ENCODE measurements around the gene ZNF236.

ZNF236 gene

DNA sequence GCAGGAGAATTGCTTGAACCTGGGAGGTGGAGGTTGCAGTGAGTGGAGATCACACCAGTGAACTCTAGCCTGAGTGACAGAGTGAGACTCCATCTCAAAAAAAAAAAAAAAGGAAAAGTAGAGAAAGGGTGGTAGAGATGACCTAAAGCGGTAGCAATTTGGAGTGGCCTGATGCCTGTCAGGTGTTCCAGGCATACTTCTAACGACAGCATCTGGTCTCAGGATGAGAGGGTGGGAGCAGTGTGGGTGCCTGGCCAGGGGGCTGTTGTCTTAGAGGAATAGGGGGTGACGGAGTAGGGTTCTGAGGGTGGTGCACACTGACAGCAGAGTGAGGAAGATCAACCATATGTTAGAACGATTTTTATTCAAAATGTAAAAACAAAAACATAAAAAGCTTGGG lies 21.8 kb downstream of the ZNF236 start:
- DNase-seq (ENCODE audit: low read depth) = no peak
- no peak overlapping the region for H3K4me3 ChIP-seq (ENCODE audit: low read depth, low read length)
- TF ChIP-seq, protein P1, sequence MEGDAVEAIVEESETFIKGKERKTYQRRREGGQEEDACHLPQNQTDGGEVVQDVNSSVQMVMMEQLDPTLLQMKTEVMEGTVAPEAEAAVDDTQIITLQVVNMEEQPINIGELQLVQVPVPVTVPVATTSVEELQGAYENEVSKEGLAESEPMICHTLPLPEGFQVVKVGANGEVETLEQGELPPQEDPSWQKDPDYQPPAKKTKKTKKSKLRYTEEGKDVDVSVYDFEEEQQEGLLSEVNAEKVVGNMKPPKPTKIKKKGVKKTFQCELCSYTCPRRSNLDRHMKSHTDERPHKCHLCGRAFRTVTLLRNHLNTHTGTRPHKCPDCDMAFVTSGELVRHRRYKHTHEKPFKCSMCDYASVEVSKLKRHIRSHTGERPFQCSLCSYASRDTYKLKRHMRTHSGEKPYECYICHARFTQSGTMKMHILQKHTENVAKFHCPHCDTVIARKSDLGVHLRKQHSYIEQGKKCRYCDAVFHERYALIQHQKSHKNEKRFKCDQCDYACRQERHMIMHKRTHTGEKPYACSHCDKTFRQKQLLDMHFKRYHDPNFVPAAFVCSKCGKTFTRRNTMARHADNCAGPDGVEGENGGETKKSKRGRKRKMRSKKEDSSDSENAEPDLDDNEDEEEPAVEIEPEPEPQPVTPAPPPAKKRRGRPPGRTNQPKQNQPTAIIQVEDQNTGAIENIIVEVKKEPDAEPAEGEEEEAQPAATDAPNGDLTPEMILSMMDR (IDR thresholded peaks at IDR 0.05; ENCODE audit: low read depth, low read length, missing control alignments) = no peak

DNA sequence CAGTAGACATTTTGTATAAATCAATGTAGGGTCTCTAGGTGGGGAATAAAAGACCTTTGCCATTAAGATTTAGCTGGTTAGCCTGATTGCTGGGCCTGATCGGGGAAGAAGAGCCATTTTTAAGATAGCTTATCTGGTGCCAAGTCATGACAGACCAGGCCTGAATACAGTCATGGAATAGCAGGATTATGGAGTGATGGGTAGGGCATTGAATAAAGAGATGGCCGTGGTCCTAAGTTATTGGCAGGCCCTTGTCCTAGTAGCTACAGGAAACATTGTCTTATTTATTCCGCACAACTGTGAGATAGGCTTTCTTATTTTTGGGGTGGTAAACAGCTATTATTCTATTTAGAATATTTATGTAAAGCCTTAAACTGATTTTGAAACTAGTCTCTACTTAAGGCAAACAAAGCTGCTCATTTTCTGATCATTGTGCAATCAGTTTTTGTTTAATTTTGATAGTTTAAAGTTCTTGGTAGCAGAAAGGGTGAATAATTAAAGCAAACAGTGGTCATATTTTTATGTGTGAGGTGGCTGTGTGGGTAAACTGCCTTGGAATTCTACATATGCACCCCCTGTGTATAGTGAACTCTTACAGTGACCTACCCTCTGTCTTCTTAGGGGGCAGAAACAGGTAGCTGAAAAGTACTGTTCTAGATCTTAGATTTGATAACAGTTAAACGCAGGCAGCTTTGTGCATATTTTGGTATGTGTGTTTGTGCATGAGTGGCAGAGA lies 22.6 kb downstream of the ZNF236 start:
- no peak overlapping the region for H3K4me3 ChIP-seq (ENCODE audit: low read depth, low read length)
- TF ChIP-seq, protein P1 (IDR thresholded peaks at IDR 0.05; ENCODE audit: low read depth, low read length, missing control alignments) = no peak
- no peak for DNase-seq (ENCODE audit: low read depth)

DNA sequence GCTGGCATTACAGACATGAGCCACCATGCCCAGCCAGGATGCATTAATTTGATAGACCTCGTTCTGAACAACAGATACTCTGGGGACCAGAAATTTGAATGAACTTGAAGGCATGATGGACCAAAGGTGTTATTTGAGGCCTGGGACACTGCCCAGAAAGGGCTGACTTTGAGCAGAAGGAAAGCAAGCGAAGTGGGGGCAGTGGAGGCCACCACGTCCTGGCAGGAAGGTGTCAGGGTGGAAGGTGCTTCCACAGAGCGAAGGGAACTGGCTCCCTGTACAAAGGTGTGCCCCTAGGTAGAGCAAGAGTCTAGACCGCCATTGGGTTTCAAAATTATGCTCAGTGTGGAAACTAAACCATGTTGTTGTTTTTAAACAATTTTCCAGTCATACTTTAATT lies 23.9 kb downstream of the ZNF236 start:
- H3K4me3 ChIP-seq (ENCODE audit: low read depth, low read length) = no peak overlapping the region
- DNase-seq (ENCODE audit: low read depth) = no peak
- TF ChIP-seq, protein P1 (IDR thresholded peaks at IDR 0.05; ENCODE audit: low read depth, low read length, missing control alignments) = no peak

DNA sequence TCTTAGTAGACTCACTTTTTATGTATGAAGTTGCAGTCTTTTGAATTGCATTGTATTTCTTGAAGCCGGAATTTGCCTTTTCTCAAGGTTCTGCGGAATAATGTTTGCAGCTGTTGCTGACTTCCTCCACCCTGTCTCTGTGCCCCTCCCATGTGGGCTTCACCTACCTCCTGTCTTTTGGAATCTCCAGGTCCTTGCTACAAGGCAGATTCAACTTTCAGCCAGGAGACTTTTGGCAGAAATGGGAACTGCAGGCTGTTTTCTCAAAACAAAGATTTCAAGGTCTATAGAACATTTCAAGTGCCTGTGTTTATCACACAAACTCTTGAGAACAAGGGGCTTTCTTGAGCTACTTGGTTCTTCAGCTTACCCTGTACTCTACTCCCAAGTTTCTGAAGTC lies 25.6 kb downstream of the ZNF236 start:
- no peak overlapping the region for H3K4me3 ChIP-seq (ENCODE audit: low read depth, low read length)
- DNase-seq (ENCODE audit: low read depth) = no peak
- TF ChIP-seq, protein P1 (IDR thresholded peaks at IDR 0.05; ENCODE audit: low read depth, low read length, missing control alignments) = peak; percentile 38

DNA sequence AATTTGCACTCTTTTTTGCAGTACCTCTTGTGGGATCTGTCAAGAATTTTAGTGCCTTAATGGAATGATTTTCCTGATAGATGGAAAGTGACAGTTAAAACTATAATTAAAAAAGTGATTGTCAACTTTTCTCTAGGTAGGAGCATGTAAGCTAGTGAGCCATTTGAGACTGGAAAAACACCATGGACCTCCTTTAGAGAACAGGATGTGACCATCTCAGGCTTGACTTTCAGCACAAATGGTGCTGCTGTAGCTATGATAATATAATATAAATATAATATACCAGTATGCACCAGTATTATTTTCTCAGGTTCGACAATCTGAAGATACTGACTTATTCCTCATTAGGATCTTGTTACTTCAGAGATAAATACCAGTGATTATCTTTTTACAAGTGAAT lies 27.8 kb downstream of the ZNF236 start:
- H3K4me3 ChIP-seq (ENCODE audit: low read depth, low read length) = no peak overlapping the region
- DNase-seq (ENCODE audit: low read depth) = no peak
- TF ChIP-seq, protein P1 (IDR thresholded peaks at IDR 0.05; ENCODE audit: low read depth, low read length, missing control alignments) = no peak

DNA sequence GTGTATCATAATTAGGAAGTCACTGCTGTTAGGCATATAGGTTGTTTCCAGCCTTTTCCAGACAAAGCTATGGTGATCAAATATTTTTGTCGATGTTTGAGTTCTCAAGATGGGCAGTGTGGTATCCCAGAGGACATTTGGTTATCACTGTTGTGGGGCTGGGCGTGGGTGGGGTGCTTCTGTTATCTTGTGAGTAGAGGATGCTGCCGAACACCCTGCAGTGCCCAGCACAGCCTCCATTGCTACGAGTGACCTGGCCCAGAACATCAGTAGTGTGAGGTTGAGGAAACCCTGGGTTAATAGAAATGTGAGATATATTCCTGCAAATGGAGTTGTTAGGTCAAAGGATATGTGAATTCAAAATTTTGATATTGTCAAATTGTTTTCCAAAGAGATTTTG lies 33.2 kb downstream of the ZNF236 start:
- TF ChIP-seq, protein P1 (IDR thresholded peaks at IDR 0.05; ENCODE audit: low read depth, low read length, missing control alignments) = no peak
- no peak for DNase-seq (ENCODE audit: low read depth)

DNA sequence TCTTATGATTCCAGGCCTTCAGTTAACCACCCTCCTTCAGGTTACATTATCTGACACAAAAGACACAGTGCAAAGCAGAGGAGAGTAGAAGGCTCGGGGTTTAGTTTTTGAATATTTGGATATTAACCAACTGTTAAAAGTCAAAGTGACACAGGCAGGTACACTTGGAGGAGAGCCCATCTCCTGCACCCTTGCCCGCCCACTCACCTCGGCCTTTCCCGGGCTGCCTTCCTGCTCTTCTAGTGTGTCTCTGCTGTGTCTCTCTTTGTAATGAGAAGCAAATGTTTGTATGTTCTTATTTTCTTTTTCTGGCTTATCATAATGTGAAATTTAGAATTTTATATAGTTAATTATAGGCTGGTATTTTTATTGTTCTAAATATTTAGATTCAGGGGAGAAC lies 35.1 kb downstream of the ZNF236 start:
- TF ChIP-seq, protein P1 (IDR thresholded peaks at IDR 0.05; ENCODE audit: low read depth, low read length, missing control alignments) = no peak
- DNase-seq (ENCODE audit: low read depth) = no peak
- no peak overlapping the region for H3K4me3 ChIP-seq (ENCODE audit: low read depth, low read length)

More for the DNA sequence above, 33.2 kb downstream of the ZNF236 start:
- H3K4me3 ChIP-seq (ENCODE audit: low read depth, low read length) = no peak overlapping the region

Measured in GM12864 (cell line).